ENCODE results near the gene UNC5C.

DNA sequence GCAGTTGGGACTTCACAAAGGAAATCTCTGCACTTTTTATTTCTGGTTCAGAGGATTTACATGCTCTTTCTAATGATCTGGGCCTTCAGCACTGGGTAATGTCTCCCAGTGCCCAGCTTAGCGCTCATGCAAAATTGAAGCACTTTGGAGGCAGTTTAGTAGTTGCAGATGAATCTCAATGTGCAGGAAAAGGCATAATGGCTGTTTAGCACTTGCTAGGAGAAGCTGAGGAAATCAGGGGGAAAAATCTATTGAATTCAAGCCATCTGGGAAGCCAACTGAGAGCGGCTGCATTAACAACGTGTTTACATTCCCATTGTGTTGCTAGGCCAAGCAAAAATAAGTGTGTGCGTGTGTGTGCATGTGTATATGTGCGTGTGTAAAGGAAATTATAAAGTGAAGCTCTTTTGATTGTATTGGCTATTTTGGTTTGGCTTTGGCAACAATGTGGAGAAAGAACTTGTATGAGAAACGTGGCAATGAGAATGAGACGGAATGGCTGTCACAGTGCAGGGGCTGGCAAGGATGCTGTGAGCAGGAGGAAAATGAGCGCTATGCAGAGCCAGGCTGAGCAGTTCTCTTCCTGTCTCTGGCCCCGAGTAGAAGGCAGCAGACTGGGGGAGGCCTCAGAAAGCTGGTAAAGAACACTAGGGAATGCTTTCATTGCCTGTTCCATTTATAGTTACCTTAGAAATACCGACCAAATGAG is 231.5 kb downstream of the UNC5C start:
- TF ChIP-seq, protein P1, sequence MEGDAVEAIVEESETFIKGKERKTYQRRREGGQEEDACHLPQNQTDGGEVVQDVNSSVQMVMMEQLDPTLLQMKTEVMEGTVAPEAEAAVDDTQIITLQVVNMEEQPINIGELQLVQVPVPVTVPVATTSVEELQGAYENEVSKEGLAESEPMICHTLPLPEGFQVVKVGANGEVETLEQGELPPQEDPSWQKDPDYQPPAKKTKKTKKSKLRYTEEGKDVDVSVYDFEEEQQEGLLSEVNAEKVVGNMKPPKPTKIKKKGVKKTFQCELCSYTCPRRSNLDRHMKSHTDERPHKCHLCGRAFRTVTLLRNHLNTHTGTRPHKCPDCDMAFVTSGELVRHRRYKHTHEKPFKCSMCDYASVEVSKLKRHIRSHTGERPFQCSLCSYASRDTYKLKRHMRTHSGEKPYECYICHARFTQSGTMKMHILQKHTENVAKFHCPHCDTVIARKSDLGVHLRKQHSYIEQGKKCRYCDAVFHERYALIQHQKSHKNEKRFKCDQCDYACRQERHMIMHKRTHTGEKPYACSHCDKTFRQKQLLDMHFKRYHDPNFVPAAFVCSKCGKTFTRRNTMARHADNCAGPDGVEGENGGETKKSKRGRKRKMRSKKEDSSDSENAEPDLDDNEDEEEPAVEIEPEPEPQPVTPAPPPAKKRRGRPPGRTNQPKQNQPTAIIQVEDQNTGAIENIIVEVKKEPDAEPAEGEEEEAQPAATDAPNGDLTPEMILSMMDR (IDR thresholded peaks at IDR 0.05) = no peak
- no peak for TF ChIP-seq POLR2A (IDR thresholded peaks at IDR 0.05)
